Measurements from ENCODE around the gene URB1. TPM values are rescaled to one million over a fixed set of nuclear protein-coding genes. Genes with fewer than 3 reads are reported as not detected.

Gene URB1
- total and polyA plus RNA-seq, 8 donors = 11.4 to 15.7 (median 14.2) TPM

DNA sequence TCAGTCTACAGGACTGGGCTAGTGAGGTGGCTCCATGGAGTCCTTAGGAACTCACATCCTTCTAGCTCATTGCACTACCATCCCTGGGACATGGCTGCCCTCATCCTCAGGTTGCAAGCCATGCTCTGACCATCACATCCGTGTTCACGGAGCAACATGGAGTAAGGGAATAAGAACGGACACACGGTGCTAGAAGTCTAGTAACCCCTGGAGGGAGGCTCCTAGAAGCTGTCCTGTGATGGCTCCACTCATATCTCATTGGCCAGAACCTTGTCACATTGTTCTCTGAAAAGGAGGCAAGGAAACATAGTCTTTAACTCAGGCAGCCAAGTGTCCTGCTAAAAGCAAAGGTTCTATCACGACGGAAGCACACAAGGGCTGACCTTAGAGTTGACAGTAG, 90.3 kb downstream of the URB1 start:
- Histone ChIP-seq H3K4me1 (no peaks in the 10 kb centered on the region), H3K4me3 (no peak overlapping the region), H3K27me3 (no peaks in the 10 kb centered on the region), H3K9me3 (no peaks in the 10 kb centered on the region), H3K36me3 (no peaks in the 10 kb centered on the region), H3K27ac (no peak overlapping the region)
- DNase-seq = no peak
- intact Hi-C loops (cut with DNase I) = no loop called here
- TF ChIP-seq, protein P1, sequence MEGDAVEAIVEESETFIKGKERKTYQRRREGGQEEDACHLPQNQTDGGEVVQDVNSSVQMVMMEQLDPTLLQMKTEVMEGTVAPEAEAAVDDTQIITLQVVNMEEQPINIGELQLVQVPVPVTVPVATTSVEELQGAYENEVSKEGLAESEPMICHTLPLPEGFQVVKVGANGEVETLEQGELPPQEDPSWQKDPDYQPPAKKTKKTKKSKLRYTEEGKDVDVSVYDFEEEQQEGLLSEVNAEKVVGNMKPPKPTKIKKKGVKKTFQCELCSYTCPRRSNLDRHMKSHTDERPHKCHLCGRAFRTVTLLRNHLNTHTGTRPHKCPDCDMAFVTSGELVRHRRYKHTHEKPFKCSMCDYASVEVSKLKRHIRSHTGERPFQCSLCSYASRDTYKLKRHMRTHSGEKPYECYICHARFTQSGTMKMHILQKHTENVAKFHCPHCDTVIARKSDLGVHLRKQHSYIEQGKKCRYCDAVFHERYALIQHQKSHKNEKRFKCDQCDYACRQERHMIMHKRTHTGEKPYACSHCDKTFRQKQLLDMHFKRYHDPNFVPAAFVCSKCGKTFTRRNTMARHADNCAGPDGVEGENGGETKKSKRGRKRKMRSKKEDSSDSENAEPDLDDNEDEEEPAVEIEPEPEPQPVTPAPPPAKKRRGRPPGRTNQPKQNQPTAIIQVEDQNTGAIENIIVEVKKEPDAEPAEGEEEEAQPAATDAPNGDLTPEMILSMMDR (IDR thresholded peaks at IDR 0.05) = no peak
- ATAC-seq = no peak

DNA sequence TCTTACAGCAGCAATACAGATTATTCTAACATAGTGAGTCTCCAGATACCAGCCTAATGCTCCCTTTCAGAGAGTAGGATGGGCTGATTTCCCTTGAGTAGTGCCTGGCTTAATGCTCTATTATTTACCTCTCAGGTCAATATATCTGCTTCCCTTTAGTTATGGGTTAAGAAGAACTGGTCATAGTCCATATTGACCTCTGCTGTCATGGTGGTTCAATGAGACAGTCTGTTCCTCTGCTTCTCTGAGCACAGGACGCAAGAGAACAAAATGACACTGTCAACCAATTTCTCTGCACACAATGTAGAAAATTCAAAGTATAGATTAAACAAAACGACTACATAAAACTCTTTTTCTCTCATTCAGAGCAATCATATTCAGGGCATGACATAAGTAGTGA, 91.2 kb downstream of the URB1 start:
- Histone ChIP-seq H3K4me3 (no peak overlapping the region), H3K27ac (no peak overlapping the region), H3K4me1 (no peaks in the 10 kb centered on the region), H3K36me3 (no peaks in the 10 kb centered on the region), H3K9me3 (no peaks in the 10 kb centered on the region), H3K27me3 (no peaks in the 10 kb centered on the region)
- DNase-seq (no peak), ATAC-seq (no peak)
- TF ChIP-seq, protein P1 (IDR thresholded peaks at IDR 0.05) = no peak
- intact Hi-C loops (cut with DNase I) = no loop called here

DNA sequence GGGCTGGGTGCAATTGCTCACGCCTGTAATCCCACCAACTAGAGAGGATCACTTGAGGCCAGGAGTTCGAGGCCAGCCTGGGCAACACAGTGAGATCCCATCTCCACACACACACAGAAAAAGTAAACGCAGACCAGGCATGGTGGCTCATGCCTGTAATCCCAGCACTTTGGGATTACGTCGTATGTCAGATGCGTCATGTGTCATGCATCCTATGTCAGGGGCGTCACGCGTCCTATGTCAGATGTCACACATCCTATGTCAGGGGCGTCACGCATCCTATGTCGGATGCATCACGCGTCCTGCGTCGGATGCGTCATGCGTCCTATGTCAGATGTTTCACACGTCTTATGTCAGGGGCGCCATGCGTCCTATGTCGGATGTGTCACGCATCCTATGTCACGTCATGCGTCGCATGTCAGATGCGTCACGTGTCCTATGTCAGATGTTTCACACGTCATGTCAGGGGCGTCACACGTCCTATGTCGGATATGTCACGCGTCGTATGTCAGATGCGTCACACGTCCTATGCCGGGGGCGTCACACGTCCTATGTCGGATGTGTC, 92.6 kb downstream of the URB1 start:
- H3K9me3 ChIP-seq = no peaks in the 10 kb centered on the region
- DNase-seq (no peak), ATAC-seq (no peak)
- no peak overlapping the region for H3K27ac ChIP-seq
- no peak overlapping the region for H3K4me3 ChIP-seq
- H3K4me1 ChIP-seq = no peaks in the 10 kb centered on the region
- H3K36me3 ChIP-seq = no peaks in the 10 kb centered on the region
- TF ChIP-seq, protein P1 (IDR thresholded peaks at IDR 0.05) = no peak
- intact Hi-C loops (cut with DNase I) = no loop called here
- H3K27me3 ChIP-seq = no peaks in the 10 kb centered on the region

DNA sequence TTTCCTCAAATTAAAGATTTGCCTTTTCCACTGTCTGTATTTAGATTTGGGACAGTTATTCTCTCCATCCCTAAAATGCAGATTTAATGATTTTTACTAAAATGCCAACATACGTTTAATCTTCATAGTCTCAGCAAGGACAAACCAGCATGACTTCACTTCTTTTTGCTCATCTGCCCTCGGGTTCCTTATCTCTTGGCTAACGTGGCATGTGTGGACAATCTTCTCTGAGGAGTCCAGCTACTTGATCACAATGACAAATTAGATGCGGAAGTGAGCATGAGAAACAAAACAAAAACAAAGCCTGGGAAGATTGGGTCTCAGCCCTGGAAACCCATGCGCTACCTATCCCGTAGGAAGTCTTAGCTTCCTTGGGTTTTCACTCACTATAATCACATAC, 93.1 kb downstream of the URB1 start:
- Histone ChIP-seq H3K36me3 (no peaks in the 10 kb centered on the region), H3K4me1 (no peaks in the 10 kb centered on the region), H3K9me3 (no peaks in the 10 kb centered on the region), H3K27ac (no peak overlapping the region), H3K27me3 (no peaks in the 10 kb centered on the region), H3K4me3 (no peak overlapping the region)
- ATAC-seq (no peak), DNase-seq (no peak)
- TF ChIP-seq, protein P1 (IDR thresholded peaks at IDR 0.05) = no peak
- intact Hi-C loops (cut with DNase I) = no loop called here

DNA sequence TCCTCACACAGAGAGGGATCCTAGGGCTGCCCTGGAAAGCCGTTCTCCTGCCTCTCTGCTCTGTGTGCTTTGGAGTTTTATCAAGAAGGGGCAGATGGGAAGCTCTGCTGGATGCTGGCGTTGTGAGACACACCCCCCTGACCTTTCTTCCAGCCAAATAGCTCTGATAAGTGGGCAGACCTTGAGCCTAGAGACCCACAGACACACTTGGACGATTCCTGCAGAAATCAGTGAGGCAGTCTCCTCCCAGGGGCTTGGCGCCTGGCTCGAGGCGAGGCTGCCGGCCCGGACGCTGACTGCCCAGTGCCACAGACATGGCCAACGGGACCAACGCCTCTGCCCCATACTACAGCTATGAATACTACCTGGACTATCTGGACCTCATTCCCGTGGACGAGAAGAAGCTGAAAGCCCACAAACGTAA, 94.1 kb downstream of the URB1 start, which contains the start of gene MRAP:
TSS of gene MRAP (plus strand) at position 198 of the 424 bp plus-strand sequence. CDS start at position 315, 117 bp downstream.
- H3K27me3 ChIP-seq = no peaks in the 10 kb centered on the region
- H3K9me3 ChIP-seq = no peaks in the 10 kb centered on the region
- H3K4me1 ChIP-seq = no peaks in the 10 kb centered on the region
- H3K27ac ChIP-seq = no peak within 1 kb of the TSS
- intact Hi-C loops (cut with DNase I) = no loop called here
- DNase-seq (no peak), ATAC-seq (peak; percentile 29)
- no peaks in the 10 kb centered on the region for H3K36me3 ChIP-seq
- TF ChIP-seq, protein P1 (IDR thresholded peaks at IDR 0.05) = no peak
- H3K4me3 ChIP-seq = no peak within 1 kb of the TSS
